ENCODE measurements around the gene BOLA3.

- TF ChIP-seq EZH2 (IDR thresholded peaks at IDR 0.05; ENCODE audit: borderline replicate concordance, insufficient read depth, low read length, poor library complexity, severe bottlenecking): no peak
- TF ChIP-seq EP300 (conservative IDR thresholded peaks at IDR 0.05; ENCODE audit: poor library complexity, severe bottlenecking): no peak
- TF ChIP-seq, protein P1, sequence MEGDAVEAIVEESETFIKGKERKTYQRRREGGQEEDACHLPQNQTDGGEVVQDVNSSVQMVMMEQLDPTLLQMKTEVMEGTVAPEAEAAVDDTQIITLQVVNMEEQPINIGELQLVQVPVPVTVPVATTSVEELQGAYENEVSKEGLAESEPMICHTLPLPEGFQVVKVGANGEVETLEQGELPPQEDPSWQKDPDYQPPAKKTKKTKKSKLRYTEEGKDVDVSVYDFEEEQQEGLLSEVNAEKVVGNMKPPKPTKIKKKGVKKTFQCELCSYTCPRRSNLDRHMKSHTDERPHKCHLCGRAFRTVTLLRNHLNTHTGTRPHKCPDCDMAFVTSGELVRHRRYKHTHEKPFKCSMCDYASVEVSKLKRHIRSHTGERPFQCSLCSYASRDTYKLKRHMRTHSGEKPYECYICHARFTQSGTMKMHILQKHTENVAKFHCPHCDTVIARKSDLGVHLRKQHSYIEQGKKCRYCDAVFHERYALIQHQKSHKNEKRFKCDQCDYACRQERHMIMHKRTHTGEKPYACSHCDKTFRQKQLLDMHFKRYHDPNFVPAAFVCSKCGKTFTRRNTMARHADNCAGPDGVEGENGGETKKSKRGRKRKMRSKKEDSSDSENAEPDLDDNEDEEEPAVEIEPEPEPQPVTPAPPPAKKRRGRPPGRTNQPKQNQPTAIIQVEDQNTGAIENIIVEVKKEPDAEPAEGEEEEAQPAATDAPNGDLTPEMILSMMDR (IDR thresholded peaks at IDR 0.05; ENCODE audit: poor library complexity, severe bottlenecking): no peak
- TF ChIP-seq REST (IDR thresholded peaks at IDR 0.05; ENCODE audit: borderline replicate concordance): no peak
- no peak for TF ChIP-seq POLR2AphosphoS5 (IDR thresholded peaks at IDR 0.05)
- TF ChIP-seq RAD21 (conservative IDR thresholded peaks at IDR 0.05): no peak
Measured at GRCh38 chr2:74181739-74182138, 34.0 kb upstream of the BOLA3 start.
